KMS-11 (cell line): Measurements from ENCODE around the gene SMIM24.
"Not testable (repeated sequence)": the region's sequence is repeated elsewhere in the genome, so short reads cannot be mapped to it uniquely, and the experiment has no call there.

Source experiments
- H2AFZ ChIP-seq: fragments of 200-600 bp; sonication (generic); 2 replicates; pipeline ENCODE4 v1.6.1; 2016; ENCODE audit warnings: antibody characterized with exemption, mixed run types, low read depth
- H3K27ac ChIP-seq: fragments of 200-600 bp; sonication (generic); 2 replicates; pipeline ENCODE4 v1.6.1; 2016; ENCODE audit warnings: mild to moderate bottlenecking, mixed run types
- H3K27me3 ChIP-seq: fragments of 200-600 bp; sonication (generic); 2 replicates; pipeline ENCODE4 v1.6.1; 2017; ENCODE audit warnings: mild to moderate bottlenecking, low read depth, mixed run types, moderate library complexity; ENCODE audit not compliant: insufficient read depth
- H3K36me3 ChIP-seq: fragments of 200-600 bp; sonication (generic); 2 replicates; pipeline ENCODE4 v1.6.1; 2017; ENCODE audit warnings: mild to moderate bottlenecking, mixed run types; ENCODE audit not compliant: insufficient read depth
- H3K4me1 ChIP-seq: fragments of 200-600 bp; sonication (generic); 2 replicates; pipeline ENCODE4 v1.6.1; 2016; ENCODE audit warnings: mild to moderate bottlenecking, low read depth, mixed run types; ENCODE audit not compliant: poor library complexity, severe bottlenecking
- H3K4me2 ChIP-seq: fragments of 200-600 bp; sonication (generic); 2 replicates; pipeline ENCODE4 v1.7.0; 2016; ENCODE audit warnings: mild to moderate bottlenecking, mixed run types
- H3K4me3 ChIP-seq: fragments of 200-600 bp; sonication (generic); IDR thresholded peaks from 2 replicates; pipeline ENCODE4 v1.6.1; 2017; ENCODE audit warnings: low read depth, low read length, mixed read lengths; ENCODE audit not compliant: insufficient read depth
- H3K79me2 ChIP-seq: fragments of 200-600 bp; sonication (generic); 2 replicates; pipeline ENCODE4 v1.6.1; 2016; ENCODE audit warnings: low read depth, mixed run types; ENCODE audit not compliant: insufficient read depth
- H3K9ac ChIP-seq: fragments of 200-600 bp; sonication (generic); 2 replicates; pipeline ENCODE4 v1.6.1; 2016; ENCODE audit warnings: mild to moderate bottlenecking, mixed run types
- H4K20me1 ChIP-seq: fragments of 200-600 bp; sonication (generic); 2 replicates; pipeline ENCODE4 v1.6.1; 2016; ENCODE audit warnings: mild to moderate bottlenecking, mixed run types; ENCODE audit not compliant: insufficient read depth
- TF ChIP-seq, protein P1 (sequence below): fragments of 200-600 bp; sonication (generic); conservative IDR thresholded peaks from 2 replicates; pipeline ENCODE4 v1.6.1; 2017; ENCODE audit warnings: low read depth, mild to moderate bottlenecking, antibody characterized with exemption, low read length, moderate library complexity, mixed read lengths

Gene SMIM24

GRCh38 chr19:3480383-3481091 is at the start of gene SMIM24:
SMIM24 (minus strand) TSS chr19:3480525; CDS start chr19:3480463, 62 bp downstream.
- no peak within 1 kb of the TSS for H3K9ac ChIP-seq
- peaks cover 49% of the 10 kb centered on the region for H3K27me3 ChIP-seq
- peaks cover 6% of the 10 kb centered on the region for H3K4me1 ChIP-seq
- H4K20me1 ChIP-seq: no peaks in the 10 kb centered on the region
- H3K27ac ChIP-seq: no peak within 1 kb of the TSS
- no peaks in the 10 kb centered on the region for H3K36me3 ChIP-seq
- no peak within 1 kb of the TSS for H2AFZ ChIP-seq
- no peak within 1 kb of the TSS for H3K4me3 ChIP-seq
- TF ChIP-seq, protein P1, sequence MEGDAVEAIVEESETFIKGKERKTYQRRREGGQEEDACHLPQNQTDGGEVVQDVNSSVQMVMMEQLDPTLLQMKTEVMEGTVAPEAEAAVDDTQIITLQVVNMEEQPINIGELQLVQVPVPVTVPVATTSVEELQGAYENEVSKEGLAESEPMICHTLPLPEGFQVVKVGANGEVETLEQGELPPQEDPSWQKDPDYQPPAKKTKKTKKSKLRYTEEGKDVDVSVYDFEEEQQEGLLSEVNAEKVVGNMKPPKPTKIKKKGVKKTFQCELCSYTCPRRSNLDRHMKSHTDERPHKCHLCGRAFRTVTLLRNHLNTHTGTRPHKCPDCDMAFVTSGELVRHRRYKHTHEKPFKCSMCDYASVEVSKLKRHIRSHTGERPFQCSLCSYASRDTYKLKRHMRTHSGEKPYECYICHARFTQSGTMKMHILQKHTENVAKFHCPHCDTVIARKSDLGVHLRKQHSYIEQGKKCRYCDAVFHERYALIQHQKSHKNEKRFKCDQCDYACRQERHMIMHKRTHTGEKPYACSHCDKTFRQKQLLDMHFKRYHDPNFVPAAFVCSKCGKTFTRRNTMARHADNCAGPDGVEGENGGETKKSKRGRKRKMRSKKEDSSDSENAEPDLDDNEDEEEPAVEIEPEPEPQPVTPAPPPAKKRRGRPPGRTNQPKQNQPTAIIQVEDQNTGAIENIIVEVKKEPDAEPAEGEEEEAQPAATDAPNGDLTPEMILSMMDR: no peak
- no peaks in the 10 kb centered on the region for H3K79me2 ChIP-seq
- H3K4me2 ChIP-seq: no peak within 1 kb of the TSS

- not testable (repeated sequence) for H2AFZ ChIP-seq, H3K79me2 ChIP-seq, H3K27me3 ChIP-seq, H3K36me3 ChIP-seq, H3K27ac ChIP-seq, H3K4me1 ChIP-seq, H3K4me2 ChIP-seq, H3K9ac ChIP-seq, H3K4me3 ChIP-seq, H4K20me1 ChIP-seq
Measured at GRCh38 chr19:3529299-3529698, 49.0 kb upstream of the SMIM24 start.

DNA sequence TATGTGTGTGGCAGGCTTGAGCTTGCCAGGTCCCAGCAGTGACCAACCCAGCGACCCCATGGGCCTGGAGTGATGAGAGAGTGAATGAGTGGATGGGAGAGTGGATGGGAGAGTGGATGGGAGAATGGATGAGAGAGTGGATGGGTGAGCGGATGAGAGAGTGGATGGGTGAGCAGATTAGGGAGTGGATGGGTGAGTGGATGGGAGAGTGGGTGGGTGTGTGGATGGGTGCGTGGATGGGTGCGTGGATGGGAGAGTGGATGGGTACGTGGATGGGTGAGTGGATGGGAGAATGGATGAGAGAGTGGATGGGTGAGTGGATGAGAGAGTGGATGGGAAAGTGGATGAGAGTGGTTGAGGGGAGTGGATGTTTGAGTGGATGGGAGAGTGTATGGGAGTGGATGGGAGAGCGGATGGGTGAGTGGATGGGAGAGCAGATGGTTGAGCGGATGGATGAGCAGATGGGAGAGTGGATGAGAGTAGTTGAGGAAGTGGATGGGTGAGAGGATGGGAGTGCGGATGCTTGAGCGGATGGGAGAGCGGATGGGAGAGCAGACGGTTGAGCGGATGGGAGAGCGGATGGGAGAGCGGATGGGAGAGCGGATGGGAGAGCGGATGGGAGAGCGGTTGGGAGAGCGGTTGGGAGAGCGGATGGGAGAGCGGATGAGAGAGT is 48.4 kb upstream of the SMIM24 start:
- no peak overlapping the region for H3K4me2 ChIP-seq
- no peaks in the 10 kb centered on the region for H3K36me3 ChIP-seq
- H3K27me3 ChIP-seq: no peaks in the 10 kb centered on the region
- TF ChIP-seq, protein P1: no peak
- H3K4me1 ChIP-seq: no peaks in the 10 kb centered on the region
- H3K9ac ChIP-seq: no peak overlapping the region
- no peaks in the 10 kb centered on the region for H3K79me2 ChIP-seq
- H3K27ac ChIP-seq: no peak overlapping the region
- no peak overlapping the region for H3K4me3 ChIP-seq
- H4K20me1 ChIP-seq: no peaks in the 10 kb centered on the region
- no peak overlapping the region for H2AFZ ChIP-seq

GRCh38 chr19:3528080-3528479 is 47.8 kb upstream of the SMIM24 start:
- Histone ChIP-seq H3K79me2 (no peaks in the 10 kb centered on the region), H3K36me3 (no peaks in the 10 kb centered on the region), H4K20me1 (no peaks in the 10 kb centered on the region), H3K9ac (no peak overlapping the region), H3K4me3 (no peak overlapping the region), H3K4me2 (no peak overlapping the region), H3K27ac (no peak overlapping the region), H3K27me3 (no peaks in the 10 kb centered on the region), H3K4me1 (no peaks in the 10 kb centered on the region), H2AFZ (no peak overlapping the region)
- TF ChIP-seq, protein P1: no peak

GRCh38 chr19:3527238-3527910 is 47.0 kb upstream of the SMIM24 start:
- H4K20me1 ChIP-seq: no peaks in the 10 kb centered on the region
- H3K36me3 ChIP-seq: no peaks in the 10 kb centered on the region
- no peaks in the 10 kb centered on the region for H3K27me3 ChIP-seq
- no peak overlapping the region for H3K4me3 ChIP-seq
- no peak overlapping the region for H2AFZ ChIP-seq
- H3K27ac ChIP-seq: no peak overlapping the region
- TF ChIP-seq, protein P1: no peak
- H3K79me2 ChIP-seq: no peaks in the 10 kb centered on the region
- H3K9ac ChIP-seq: no peak overlapping the region
- H3K4me1 ChIP-seq: no peaks in the 10 kb centered on the region
- H3K4me2 ChIP-seq: no peak overlapping the region
